Parathyroid adenoma (tissue), 2 donors: ENCODE data around the gene CBY3.
"Not testable (repeated sequence)": the region's sequence is repeated elsewhere in the genome, so short reads cannot be mapped to it uniquely, and the experiment has no call there.

Experiments
- H2AFZ ChIP-seq: fragments of 300-600 bp; sonication (generic); one replicate; pipeline ENCODE4 v1.7.0; 2017; ENCODE audit warnings: antibody characterized with exemption, mild to moderate bottlenecking
- H3K27ac ChIP-seq: fragments of 300-600 bp; sonication (generic); one replicate; pipeline ENCODE4 v1.7.0; 2017
- H3K27me3 ChIP-seq: fragments of 300-600 bp; sonication (generic); one replicate; pipeline ENCODE4 v1.7.0; 2017; ENCODE audit warnings: low read length; ENCODE audit not compliant: control insufficient read depth, insufficient read depth
- H3K36me3 ChIP-seq: fragments of 300-600 bp; sonication (generic); one replicate; pipeline ENCODE4 v1.7.0; 2017; ENCODE audit warnings: low read length; ENCODE audit not compliant: control insufficient read depth, insufficient read depth
- H3K4me1 ChIP-seq: fragments of 300-600 bp; sonication (generic); one replicate; pipeline ENCODE4 v1.7.0; 2017; ENCODE audit warnings: control low read depth
- H3K4me2 ChIP-seq: fragments of 300-600 bp; sonication (generic); one replicate; pipeline ENCODE4 v1.7.0; 2017; ENCODE audit warnings: low read length
- H3K4me3 ChIP-seq: fragments of 300-600 bp; sonication (generic); one replicate; pipeline ENCODE4 v1.7.0; 2017; ENCODE audit warnings: low read depth, low read length
- H3K79me2 ChIP-seq: fragments of 300-600 bp; sonication (generic); one replicate; pipeline ENCODE4 v1.7.0; 2017; ENCODE audit warnings: control low read depth
- H3K9ac ChIP-seq: fragments of 300-600 bp; sonication (generic); one replicate; pipeline ENCODE4 v1.7.0; 2017; ENCODE audit warnings: mild to moderate bottlenecking
- H3K9me3 ChIP-seq: fragments of 300-600 bp; sonication (generic); one replicate; pipeline ENCODE4 v1.7.0; 2017; ENCODE audit warnings: low read length; ENCODE audit not compliant: control insufficient read depth
- TF ChIP-seq, protein P1 (sequence below): fragments of 300-600 bp; sonication (generic); IDR thresholded peaks from one replicate; pipeline ENCODE4 v1.7.0; 2017; ENCODE audit warnings: antibody characterized with exemption, mild to moderate bottlenecking
- donor health status: primary hyperparathyroidism.

The CBY3 gene

DNA sequence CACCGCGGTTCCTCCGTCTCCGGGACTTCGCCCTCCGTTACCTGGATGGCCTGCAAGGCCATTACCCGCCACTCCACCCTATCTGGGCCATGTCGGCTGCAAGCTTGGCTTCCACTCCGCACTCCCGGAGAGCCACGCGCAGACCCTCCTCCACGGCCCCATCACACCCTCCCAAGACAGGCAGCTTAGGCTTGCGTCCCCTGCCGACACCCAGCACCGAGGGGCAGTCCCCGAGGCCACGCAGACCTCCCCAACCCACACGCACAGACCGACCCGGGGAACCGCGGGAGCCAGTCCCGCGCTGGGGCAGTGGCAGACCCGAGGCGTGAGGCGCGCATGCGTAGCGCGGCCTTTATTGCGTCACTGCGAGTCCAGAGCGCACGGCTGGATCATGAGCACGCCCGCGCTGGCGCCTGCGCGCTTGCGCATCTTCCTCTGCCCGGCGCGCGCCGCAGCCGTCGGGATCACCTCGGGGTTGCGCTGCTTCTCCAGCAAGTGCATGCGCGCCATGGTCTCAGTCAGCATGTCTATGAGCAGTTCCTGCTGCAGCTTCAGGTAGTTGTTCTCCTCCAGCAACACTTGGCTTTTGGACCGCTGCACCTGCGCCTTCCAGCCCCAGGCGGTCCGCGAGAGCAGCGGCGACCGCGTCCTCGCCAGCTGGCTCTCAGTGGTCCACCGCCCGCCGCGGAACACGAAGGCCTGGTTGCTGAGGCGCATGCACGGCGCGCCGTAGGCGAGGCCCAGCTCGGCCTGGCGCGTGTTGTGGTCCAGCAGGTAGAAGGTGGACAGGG lies 2.4 kb downstream of the CBY3 start:
- Histone ChIP-seq H3K36me3 (no peaks in the 10 kb centered on the region), H2AFZ (peak overlapping the region; percentile 91), H3K27me3 (no peaks in the 10 kb centered on the region), H3K79me2 (no peaks in the 10 kb centered on the region), H3K9me3 (no peaks in the 10 kb centered on the region), H3K27ac (peak overlapping the region; percentile 62), H3K4me2 (peak overlapping the region; percentile 100), H3K9ac (peak overlapping the region; percentile 89), H3K4me3 (peak overlapping the region; percentile 95), H3K4me1 (peaks cover 10% of the 10 kb centered on the region)
- TF ChIP-seq, protein P1, sequence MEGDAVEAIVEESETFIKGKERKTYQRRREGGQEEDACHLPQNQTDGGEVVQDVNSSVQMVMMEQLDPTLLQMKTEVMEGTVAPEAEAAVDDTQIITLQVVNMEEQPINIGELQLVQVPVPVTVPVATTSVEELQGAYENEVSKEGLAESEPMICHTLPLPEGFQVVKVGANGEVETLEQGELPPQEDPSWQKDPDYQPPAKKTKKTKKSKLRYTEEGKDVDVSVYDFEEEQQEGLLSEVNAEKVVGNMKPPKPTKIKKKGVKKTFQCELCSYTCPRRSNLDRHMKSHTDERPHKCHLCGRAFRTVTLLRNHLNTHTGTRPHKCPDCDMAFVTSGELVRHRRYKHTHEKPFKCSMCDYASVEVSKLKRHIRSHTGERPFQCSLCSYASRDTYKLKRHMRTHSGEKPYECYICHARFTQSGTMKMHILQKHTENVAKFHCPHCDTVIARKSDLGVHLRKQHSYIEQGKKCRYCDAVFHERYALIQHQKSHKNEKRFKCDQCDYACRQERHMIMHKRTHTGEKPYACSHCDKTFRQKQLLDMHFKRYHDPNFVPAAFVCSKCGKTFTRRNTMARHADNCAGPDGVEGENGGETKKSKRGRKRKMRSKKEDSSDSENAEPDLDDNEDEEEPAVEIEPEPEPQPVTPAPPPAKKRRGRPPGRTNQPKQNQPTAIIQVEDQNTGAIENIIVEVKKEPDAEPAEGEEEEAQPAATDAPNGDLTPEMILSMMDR: no peak

DNA sequence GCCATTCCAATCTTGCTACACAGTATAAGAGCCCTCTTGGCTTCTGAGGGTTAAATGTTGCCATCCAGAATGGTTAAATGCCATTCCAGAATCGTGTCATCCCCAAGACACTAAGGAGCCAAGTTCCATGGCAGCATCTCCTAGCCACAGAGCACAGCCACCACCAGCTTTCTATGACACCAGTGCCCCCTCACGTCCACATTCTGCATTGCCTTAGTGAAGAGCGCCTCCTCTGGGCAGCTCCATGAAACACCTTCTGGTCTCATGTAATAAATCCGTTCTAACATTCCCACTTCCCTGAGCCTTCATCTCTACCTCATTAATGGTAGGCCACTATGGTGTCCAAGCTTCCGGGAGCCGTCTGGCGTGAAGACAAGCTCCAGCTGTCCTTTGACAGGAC lies 12.4 kb downstream of the CBY3 start:
- Histone ChIP-seq H3K36me3 (no peaks in the 10 kb centered on the region), H3K9me3 (no peaks in the 10 kb centered on the region), H3K79me2 (no peaks in the 10 kb centered on the region), H3K4me1 (no peaks in the 10 kb centered on the region), H3K4me3 (no peak overlapping the region), H3K27me3 (no peaks in the 10 kb centered on the region), H3K27ac (no peak overlapping the region), H2AFZ (no peak overlapping the region), H3K4me2 (no peak overlapping the region), H3K9ac (no peak overlapping the region)
- TF ChIP-seq, protein P1: peak; percentile 67

DNA sequence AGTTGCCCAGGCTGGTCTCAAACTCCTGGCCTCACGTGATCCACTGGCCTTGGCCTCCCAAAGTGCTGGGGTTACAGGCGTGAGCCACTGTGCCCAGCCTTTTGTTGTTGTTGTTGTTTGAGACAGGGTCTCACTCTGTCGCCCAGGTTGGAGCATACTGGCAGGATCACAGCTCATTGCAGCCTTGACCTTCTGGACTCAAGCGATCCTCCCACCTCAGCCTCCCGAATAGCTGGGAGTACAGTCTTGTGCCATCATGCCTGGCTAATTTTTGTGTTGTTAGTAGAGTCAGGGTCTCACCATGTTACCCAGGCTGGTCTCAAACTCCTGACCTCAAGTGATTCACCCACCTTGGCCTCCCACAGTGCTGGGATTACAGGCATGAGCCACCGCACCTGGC lies 19.2 kb downstream of the CBY3 start:
- H3K4me2 ChIP-seq, H3K79me2 ChIP-seq, H3K9me3 ChIP-seq, H3K27ac ChIP-seq, H3K27me3 ChIP-seq, H3K4me1 ChIP-seq, H3K36me3 ChIP-seq, H3K4me3 ChIP-seq, H2AFZ ChIP-seq, H3K9ac ChIP-seq: not testable (repeated sequence)

GRCh38 chr5:179658179-179658856 lies 22.5 kb downstream of the CBY3 start:
- not testable (repeated sequence) for H3K36me3 ChIP-seq, H3K79me2 ChIP-seq, H3K4me1 ChIP-seq, H3K27me3 ChIP-seq, H3K27ac ChIP-seq, H3K9me3 ChIP-seq, H3K9ac ChIP-seq
- Histone ChIP-seq H2AFZ (peak overlapping the region; percentile 76), H3K4me2 (peak overlapping the region; percentile 87), H3K4me3 (peak overlapping the region; percentile 57)

GRCh38 chr5:179657302-179658178 lies 23.3 kb downstream of the CBY3 start:
- H3K27me3 ChIP-seq, H3K4me2 ChIP-seq, H3K9me3 ChIP-seq, H3K9ac ChIP-seq, H3K36me3 ChIP-seq, H3K79me2 ChIP-seq, H3K4me3 ChIP-seq, H3K27ac ChIP-seq, H2AFZ ChIP-seq, H3K4me1 ChIP-seq: not testable (repeated sequence)

- not testable (repeated sequence) for H3K4me3 ChIP-seq, H3K27me3 ChIP-seq, H2AFZ ChIP-seq, H3K4me1 ChIP-seq, H3K36me3 ChIP-seq, H3K9ac ChIP-seq, H3K4me2 ChIP-seq, H3K27ac ChIP-seq, H3K9me3 ChIP-seq, H3K79me2 ChIP-seq
Measured at GRCh38 chr5:179653135-179653534, 27.7 kb downstream of the CBY3 start.

DNA sequence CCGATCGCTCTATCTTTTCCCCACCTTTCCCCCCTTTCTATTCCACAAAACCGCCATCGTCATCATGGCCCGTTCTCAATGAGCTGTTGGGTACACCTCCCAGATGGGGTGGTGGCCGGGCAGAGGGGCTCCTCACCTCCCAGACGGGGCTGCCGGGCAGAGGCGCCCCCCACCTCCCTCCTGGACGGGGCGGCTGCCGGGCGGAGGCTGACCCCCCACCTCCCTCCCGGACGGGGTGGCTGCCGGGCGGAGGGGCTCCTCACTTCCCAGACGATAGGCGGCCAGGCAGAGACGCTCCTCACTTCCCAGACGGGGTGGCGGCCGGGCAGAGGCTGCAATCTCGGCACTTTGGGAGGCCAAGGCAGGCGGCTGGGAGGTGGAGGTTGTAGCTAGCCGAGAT lies 30.6 kb downstream of the CBY3 start:
- not testable (repeated sequence) for H3K4me1 ChIP-seq, H3K79me2 ChIP-seq, H3K4me2 ChIP-seq, H3K4me3 ChIP-seq, H3K9me3 ChIP-seq, H3K27me3 ChIP-seq, H3K27ac ChIP-seq, H3K9ac ChIP-seq, H3K36me3 ChIP-seq, H2AFZ ChIP-seq

GRCh38 chr5:179649166-179649703 lies 31.6 kb downstream of the CBY3 start:
- not testable (repeated sequence) for H3K4me3 ChIP-seq, H2AFZ ChIP-seq, H3K4me1 ChIP-seq, H3K27me3 ChIP-seq, H3K79me2 ChIP-seq, H3K27ac ChIP-seq, H3K36me3 ChIP-seq, H3K4me2 ChIP-seq, H3K9ac ChIP-seq, H3K9me3 ChIP-seq
